ENCODE data around the gene SOX8.

SOX8 gene

GRCh38 chr16:1034230-1035065, 52.9 kb downstream of the SOX8 start:
- no peak for DNase-seq (ENCODE audit: extremely low read depth, low read depth)
- TF ChIP-seq CTCF (IDR thresholded peaks at IDR 0.05; ENCODE audit: low read depth, low read length, missing control alignments) = no peak

GRCh38 chr16:1035066-1035415, 53.5 kb downstream of the SOX8 start:
- DNase-seq (ENCODE audit: extremely low read depth, low read depth) = no peak
- no peak for TF ChIP-seq CTCF (IDR thresholded peaks at IDR 0.05; ENCODE audit: low read depth, low read length, missing control alignments)
- H3K4me3 ChIP-seq (replicated peaks; ENCODE audit: low read depth, low read length) = no peak overlapping the region

More at GRCh38 chr16:1034230-1035065, 52.9 kb downstream of the SOX8 start:
- H3K4me3 ChIP-seq (replicated peaks; ENCODE audit: low read depth, low read length) = no peak overlapping the region

GRCh38 chr16:1036166-1036565, 54.6 kb downstream of the SOX8 start:
- no peak for DNase-seq (ENCODE audit: extremely low read depth, low read depth)
- TF ChIP-seq CTCF (IDR thresholded peaks at IDR 0.05; ENCODE audit: low read depth, low read length, missing control alignments) = no peak
- no peak overlapping the region for H3K4me3 ChIP-seq (replicated peaks; ENCODE audit: low read depth, low read length)

Measured in HFF-Myc (cell line).